Measurements from ENCODE around the gene MAP3K21. TPM values are rescaled to one million over a fixed set of nuclear protein-coding genes. Genes with fewer than 3 reads are reported as not detected.

MAP3K21 gene
- total and polyA plus RNA-seq, 2 of the 8 experiments (the other 6 are each of a cell fraction or from before 2014, with no cell fraction given) = 21.2 to 21.8 TPM

DNA sequence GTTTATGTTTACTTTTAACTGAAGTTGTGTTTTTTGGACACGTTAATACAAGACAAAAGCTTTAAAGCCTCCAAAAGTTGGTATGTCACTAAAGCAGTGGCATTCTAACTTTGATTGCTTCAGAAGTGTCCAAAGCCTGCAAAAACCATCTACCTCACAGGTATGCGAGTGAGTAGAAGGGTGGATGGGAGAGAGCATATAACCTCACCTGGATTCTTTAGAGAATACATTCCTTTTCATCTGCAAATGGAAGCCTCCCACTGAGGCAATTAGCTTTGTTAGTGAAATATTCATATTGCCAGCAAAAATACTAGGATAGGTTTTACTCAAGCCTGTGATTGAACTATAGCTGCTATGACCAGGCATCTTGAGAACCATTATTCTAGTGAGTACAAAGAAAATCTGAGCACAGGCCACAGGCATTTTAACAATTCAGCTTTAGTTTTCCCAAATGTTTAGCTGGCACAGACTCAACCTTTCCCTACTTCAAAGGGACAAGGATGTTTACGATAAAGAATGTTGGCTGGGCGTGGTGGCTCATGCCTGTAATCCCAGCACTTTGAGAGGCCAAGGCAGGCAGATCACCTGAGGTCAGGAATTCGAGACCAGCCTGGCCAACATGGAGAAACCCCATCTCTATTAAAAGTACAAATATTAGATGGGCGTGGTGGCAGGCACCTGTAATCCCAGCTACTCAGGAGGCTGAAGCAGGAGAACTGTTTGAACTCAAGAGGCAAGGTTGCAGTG lies 39.7 kb downstream of the MAP3K21 start:
- peak; percentile 25 to 50 for DNase-seq (ENCODE audit: low read depth in 1 of 2, low spot score in 2 of 2)
- Histone ChIP-seq H4K20me1 (replicated peaks in 1 of 2; ENCODE audit: control insufficient read depth in 1 of 2, insufficient read depth in 2 of 2, low read length in 2 of 2) (no peaks in the 10 kb centered on the region), H3K79me2 (ENCODE audit: control insufficient read depth in 1 of 2, insufficient read depth in 2 of 2, low read length in 2 of 2) (0 out of 4 replicates have a peak, but pooled peaks cover 0 to 6% of the 10 kb centered on the region in 2 experiments), H3K9ac (replicated peaks in 1 of 4; ENCODE audit: extremely low read depth in 1 of 4, low read depth in 3 of 4, low read length in 3 of 4) (no peak overlapping the region), H2BK5ac (ENCODE audit: low read depth, low read length) (peak overlapping the region; percentile 91; the same call in 1 of the 2 replicates), H3K18ac (ENCODE audit: extremely low read depth, low read length) (no peak overlapping the region; the same call in 1 of the 2 replicates), H3K27me3 (replicated peaks in 1 of 4; ENCODE audit: control insufficient read depth in 3 of 4, extremely low read depth in 1 of 4, insufficient read depth in 3 of 4, low read length in 3 of 4) (no peaks in the 10 kb centered on the region), H3K14ac (ENCODE audit: insufficient read length) (no peak overlapping the region), H3K36me3 (ENCODE audit: control insufficient read depth in 2 of 4, insufficient read depth in 4 of 4, low read length in 3 of 4) (peaks cover 0 to 5% (median 0%) of the 10 kb centered on the region in 4 experiments; a peak in 3 of 8 replicates), H3K23ac (ENCODE audit: insufficient read length) (no peak overlapping the region), H4K8ac (ENCODE audit: extremely low read depth, insufficient read depth, low read length) (no peak overlapping the region), H2BK12ac (ENCODE audit: low read depth, low read length) (peak overlapping the region; percentile 99; the same call in 1 of the 2 replicates), H4K5ac (ENCODE audit: insufficient read length, low read depth, low read length) (peak overlapping the region; percentile 51), H2BK120ac (replicated peaks; ENCODE audit: low read depth, low read length) (no peak overlapping the region), H3K23me2 (ENCODE audit: low read depth, low read length) (peaks cover 2% of the 10 kb centered on the region; the same call in 1 of the 2 replicates), H3K4me3 (ENCODE audit: extremely low read depth in 1 of 4, insufficient read depth in 2 of 4, low read depth in 3 of 4, low read length in 4 of 4) (peak overlapping the region in 1 of 4 experiments; percentile 39; a peak in 1 of 8 replicates), H3K4ac (replicated peaks; ENCODE audit: insufficient read length, low read depth, low read length) (no peak overlapping the region), H4K91ac (replicated peaks; ENCODE audit: insufficient read length, low read length) (no peak overlapping the region), H2AFZ (ENCODE audit: low read length) (no peak overlapping the region), H3K9me3 (ENCODE audit: insufficient read depth in 2 of 2, low read depth in 1 of 2, low read length in 1 of 2) (no peaks in the 10 kb centered on the region), H3K4me2 (ENCODE audit: insufficient read depth in 1 of 2, low read depth in 2 of 2, low read length in 2 of 2) (peak overlapping the region; percentile 44 to 57), H2BK15ac (ENCODE audit: low read length) (no peak overlapping the region), H2BK20ac (ENCODE audit: low read length) (no peak overlapping the region), H3K4me1 (replicated peaks in 1 of 4; ENCODE audit: control insufficient read depth in 3 of 4, insufficient read depth in 4 of 4, low read length in 3 of 4) (peaks cover 5 to 20% (median 15%) of the 10 kb centered on the region in 4 experiments), H2AK5ac (ENCODE audit: low read depth, low read length) (peak overlapping the region; percentile 98; the same call in 1 of the 2 replicates), H3K27ac (ENCODE audit: low read depth, low read length) (peak overlapping the region; percentile 71; the same call in 1 of the 2 replicates), H3K56ac (replicated peaks; ENCODE audit: insufficient read length, low read depth, low read length) (no peak overlapping the region), H3K79me1 (ENCODE audit: low read depth, low read length) (no peaks in the 10 kb centered on the region)
- FAIRE-seq = peak; percentile 81
- WGBS, 2 experiments (ENCODE audit: extremely low coverage in 1 of 2, insufficient coverage in 1 of 2, insufficient read length in 1 of 2, insufficient replicate concordance in 2 of 2, low coverage in 1 of 2, low lambda C conversion rate in 2 of 2, missing lambda C conversion rate in 1 of 2) = 33% methylated on average over 6 of the region's 6 CpGs; no CpG with 5 or more reads in 1 of the 2 experiments
- ChIA-PET POLR2A (ENCODE audit: partially characterized antibody) (interaction anchor here (0.8 to 1.3 kb wide), 3 partner anchors 8 to 704 kb away, joined by 3 to 4 read pairs (median 3); no protein-coding TSS in a partner anchor), CTCF (ENCODE audit: partially characterized antibody) (interaction anchor here (0.6 to 2.6 kb wide), 13 partner anchors 9 to 744 kb away, joined by 3 to 8 read pairs (median 3); no protein-coding TSS in a partner anchor)
- TF ChIP-seq CHD2 (IDR thresholded peaks at IDR 0.05; ENCODE audit: low read length) (no peak), TCF12 (IDR thresholded peaks at IDR 0.05; ENCODE audit: low read depth, low read length) (0 out of 2 replicates have a peak, but pooled peaks have one; percentile 71), CBX8 (IDR thresholded peaks at IDR 0.05; ENCODE audit: borderline replicate concordance, low read depth, low read length) (no peak), MAFK (IDR thresholded peaks at IDR 0.05; ENCODE audit: low read depth, low read length) (no peak), POLR2A (IDR thresholded peaks at IDR 0.05; ENCODE audit: control extremely low read depth in 1 of 2, low read depth in 2 of 2, low read length in 2 of 2) (no peak), CBX5 (IDR thresholded peaks at IDR 0.05; ENCODE audit: low read depth, low read length) (no peak), TEAD4 (IDR thresholded peaks at IDR 0.05; ENCODE audit: low read depth, low read length) (no peak), NANOG (IDR thresholded peaks at IDR 0.05; ENCODE audit: insufficient read depth, low read depth, low read length, poor library complexity, severe bottlenecking) (peak; percentile 48), SP1 (IDR thresholded peaks at IDR 0.05; ENCODE audit: low read depth, low read length) (peak; percentile 61)
- TF ChIP-seq, protein P1, sequence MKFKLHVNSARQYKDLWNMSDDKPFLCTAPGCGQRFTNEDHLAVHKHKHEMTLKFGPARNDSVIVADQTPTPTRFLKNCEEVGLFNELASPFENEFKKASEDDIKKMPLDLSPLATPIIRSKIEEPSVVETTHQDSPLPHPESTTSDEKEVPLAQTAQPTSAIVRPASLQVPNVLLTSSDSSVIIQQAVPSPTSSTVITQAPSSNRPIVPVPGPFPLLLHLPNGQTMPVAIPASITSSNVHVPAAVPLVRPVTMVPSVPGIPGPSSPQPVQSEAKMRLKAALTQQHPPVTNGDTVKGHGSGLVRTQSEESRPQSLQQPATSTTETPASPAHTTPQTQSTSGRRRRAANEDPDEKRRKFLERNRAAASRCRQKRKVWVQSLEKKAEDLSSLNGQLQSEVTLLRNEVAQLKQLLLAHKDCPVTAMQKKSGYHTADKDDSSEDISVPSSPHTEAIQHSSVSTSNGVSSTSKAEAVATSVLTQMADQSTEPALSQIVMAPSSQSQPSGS (IDR thresholded peaks at IDR 0.05; ENCODE audit: low read length) = no peak

All from H1 (cell line).